Effector memory CD4-positive, alpha-beta T cell (primary cell): ENCODE results near the gene UBAP1L.
"Not testable (repeated sequence)": the region's sequence is repeated elsewhere in the genome, so short reads cannot be mapped to it uniquely, and the experiment has no call there.

Source experiments
- DNase-seq, 3 donors: peaks; one replicate each; pipeline ENCODE4 v3.0.0-alpha.2; 2020
- H3K27ac ChIP-seq: 2 replicates; pipeline ENCODE4 v1.7.0; 2013; ENCODE audit warnings: mild to moderate bottlenecking, low read length, moderate library complexity; ENCODE audit not compliant: insufficient read depth, poor library complexity, severe bottlenecking
- H3K27me3 ChIP-seq: replicated peaks from 2 replicates; pipeline ENCODE4 v1.7.0; 2013; ENCODE audit warnings: mild to moderate bottlenecking, low read length; ENCODE audit not compliant: insufficient read depth, control insufficient read depth, poor library complexity, severe bottlenecking
- H3K36me3 ChIP-seq: 2 replicates; pipeline ENCODE4 v1.7.0; 2013; ENCODE audit warnings: mild to moderate bottlenecking, low read length, moderate library complexity; ENCODE audit not compliant: control insufficient read depth, insufficient read depth
- H3K4me1 ChIP-seq: 2 replicates; pipeline ENCODE4 v1.7.0; 2013; ENCODE audit warnings: low read length, mild to moderate bottlenecking; ENCODE audit not compliant: control insufficient read depth, insufficient read depth, poor library complexity, severe bottlenecking
- H3K4me3 ChIP-seq: 2 replicates; pipeline ENCODE4 v1.7.0; 2013; ENCODE audit warnings: low read length, low read depth, mild to moderate bottlenecking; ENCODE audit not compliant: insufficient read depth, poor library complexity, severe bottlenecking
- H3K9me3 ChIP-seq: 2 replicates; pipeline ENCODE4 v1.7.0; 2013; ENCODE audit warnings: mild to moderate bottlenecking, low read length, moderate library complexity; ENCODE audit not compliant: control insufficient read depth

The UBAP1L gene

DNA sequence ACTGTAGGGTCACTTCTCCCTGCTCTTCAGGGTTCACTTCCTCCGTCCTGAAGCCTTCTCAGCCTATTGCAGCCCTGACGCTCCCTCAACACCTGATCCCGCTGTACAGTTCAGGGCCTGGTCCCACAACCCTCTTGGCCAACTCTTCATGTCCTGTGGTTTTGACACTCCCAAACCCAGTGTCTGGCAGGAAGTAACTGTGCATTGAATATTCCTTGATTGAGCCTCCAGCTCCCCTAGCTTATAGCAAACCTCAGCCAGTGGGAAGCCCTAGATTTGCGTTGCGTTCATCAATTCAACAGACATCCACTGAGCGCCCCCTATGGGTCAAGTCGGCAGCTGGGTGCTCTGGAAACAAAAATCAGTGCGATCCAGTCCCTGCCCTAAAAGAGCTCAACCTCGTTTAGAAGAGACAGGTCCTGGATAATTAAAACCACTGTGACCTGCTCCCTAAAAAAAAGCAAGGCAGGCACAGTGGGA is 13.5 kb downstream of the UBAP1L start:
- no peak for DNase-seq
- H3K27ac ChIP-seq = no peak overlapping the region
- no peaks in the 10 kb centered on the region for H3K9me3 ChIP-seq
- no peak overlapping the region for H3K4me3 ChIP-seq
- H3K36me3 ChIP-seq = peaks cover 22% of the 10 kb centered on the region
- no peaks in the 10 kb centered on the region for H3K4me1 ChIP-seq
- H3K27me3 ChIP-seq = no peaks in the 10 kb centered on the region

DNA sequence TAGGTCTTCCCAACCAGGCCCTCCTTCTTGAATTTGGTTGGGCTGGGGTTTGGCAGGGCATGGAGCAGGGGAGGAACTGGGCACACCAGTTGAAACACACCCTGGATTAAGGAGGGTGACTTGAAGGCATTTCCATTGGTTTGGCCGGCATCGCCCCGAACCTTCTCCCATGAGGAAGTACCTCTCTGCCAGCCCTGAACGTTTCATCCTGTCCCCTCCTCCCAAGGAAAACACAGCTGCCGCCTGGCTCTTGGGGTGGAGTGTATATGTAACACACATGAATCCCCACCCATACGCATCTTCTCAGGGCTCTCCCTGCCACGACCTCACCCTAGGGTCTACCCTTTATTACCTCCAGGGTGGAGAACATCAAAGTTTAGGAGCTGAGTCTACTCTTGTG is 14.6 kb downstream of the UBAP1L start:
- Histone ChIP-seq H3K27ac (no peak overlapping the region), H3K36me3 (peaks cover 22% of the 10 kb centered on the region), H3K27me3 (no peaks in the 10 kb centered on the region), H3K4me1 (no peaks in the 10 kb centered on the region), H3K9me3 (no peaks in the 10 kb centered on the region), H3K4me3 (no peak overlapping the region)
- DNase-seq = no peak

DNA sequence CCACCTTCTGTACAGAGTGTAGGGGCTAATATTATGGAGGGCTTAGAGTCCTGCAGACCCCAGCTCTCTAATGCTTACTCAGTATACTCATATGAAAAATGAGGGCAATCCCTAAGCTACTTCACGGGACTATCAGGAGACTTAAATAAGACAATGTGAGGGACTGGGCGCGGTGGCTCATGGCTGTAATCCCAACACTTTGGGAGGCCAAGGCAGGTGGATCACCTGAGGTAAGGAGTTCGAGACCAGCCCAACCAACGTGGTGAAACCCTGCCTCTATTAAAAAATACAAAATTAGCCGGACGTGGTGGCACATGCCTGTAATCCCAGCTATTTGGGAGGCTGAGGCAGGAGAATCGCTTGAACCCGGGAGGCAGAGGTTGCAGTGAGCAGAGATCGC is 15.2 kb downstream of the UBAP1L start:
- not testable (repeated sequence) for DNase-seq, H3K27me3 ChIP-seq, H3K4me3 ChIP-seq, H3K4me1 ChIP-seq, H3K27ac ChIP-seq, H3K9me3 ChIP-seq
- H3K36me3 ChIP-seq = peaks cover 19% of the 10 kb centered on the region

DNA sequence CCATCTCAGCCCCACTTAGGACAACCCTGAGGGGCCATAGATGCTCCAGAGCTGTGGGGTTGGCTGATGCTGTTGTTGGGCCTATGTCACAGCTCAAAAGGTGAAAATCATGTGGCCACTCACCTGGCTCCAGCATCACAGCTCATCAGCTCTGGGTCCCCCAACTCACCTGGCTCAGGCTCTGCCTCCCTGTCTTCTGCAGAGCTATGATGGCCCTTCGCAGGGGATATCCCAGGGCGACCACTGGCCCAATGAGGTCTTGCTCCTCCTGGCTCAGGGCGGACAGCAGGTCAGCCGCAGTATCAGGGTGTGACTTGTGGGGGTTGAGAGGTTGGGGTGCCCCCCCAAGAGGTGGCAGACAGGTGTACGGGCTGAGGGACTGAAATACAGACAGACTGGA is 15.7 kb downstream of the UBAP1L start:
- no peak overlapping the region for H3K4me3 ChIP-seq
- H3K9me3 ChIP-seq = no peaks in the 10 kb centered on the region
- H3K27ac ChIP-seq = no peak overlapping the region
- no peaks in the 10 kb centered on the region for H3K4me1 ChIP-seq
- H3K27me3 ChIP-seq = no peaks in the 10 kb centered on the region
- DNase-seq = no peak
- peaks cover 19% of the 10 kb centered on the region for H3K36me3 ChIP-seq

DNA sequence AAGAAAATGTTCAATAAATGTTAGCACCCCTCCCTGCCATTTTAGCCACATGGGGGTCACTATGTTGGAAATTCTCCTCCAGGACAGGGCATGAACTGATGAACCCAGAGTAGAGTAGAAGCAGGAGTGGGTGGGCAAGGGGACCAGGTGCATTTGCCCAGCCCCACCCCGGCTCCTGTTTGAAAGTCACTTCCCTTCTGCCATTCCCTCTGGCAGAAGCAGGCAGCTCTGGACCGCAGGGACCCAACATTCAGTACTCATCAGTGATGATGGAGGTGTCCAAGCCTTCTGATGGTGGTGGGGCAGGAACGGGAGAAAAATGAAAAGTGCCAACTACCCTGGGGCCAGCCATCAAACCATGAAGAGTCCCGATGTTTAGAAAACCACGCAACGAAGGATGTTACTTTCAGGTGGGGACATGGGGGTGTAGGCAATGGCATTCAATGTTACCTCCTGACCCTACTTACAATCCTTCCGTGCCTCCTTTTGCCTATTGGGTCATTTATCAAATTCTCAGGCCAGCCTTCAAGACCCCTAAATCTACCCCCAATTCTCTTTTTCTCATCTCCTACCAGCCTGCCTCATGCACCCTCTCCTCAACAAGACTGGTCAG is 17.2 kb downstream of the UBAP1L start:
- H3K36me3 ChIP-seq = peaks cover 19% of the 10 kb centered on the region
- H3K27ac ChIP-seq = no peak overlapping the region
- no peak for DNase-seq
- no peaks in the 10 kb centered on the region for H3K9me3 ChIP-seq
- H3K4me1 ChIP-seq = no peaks in the 10 kb centered on the region
- no peak overlapping the region for H3K4me3 ChIP-seq
- no peaks in the 10 kb centered on the region for H3K27me3 ChIP-seq

DNA sequence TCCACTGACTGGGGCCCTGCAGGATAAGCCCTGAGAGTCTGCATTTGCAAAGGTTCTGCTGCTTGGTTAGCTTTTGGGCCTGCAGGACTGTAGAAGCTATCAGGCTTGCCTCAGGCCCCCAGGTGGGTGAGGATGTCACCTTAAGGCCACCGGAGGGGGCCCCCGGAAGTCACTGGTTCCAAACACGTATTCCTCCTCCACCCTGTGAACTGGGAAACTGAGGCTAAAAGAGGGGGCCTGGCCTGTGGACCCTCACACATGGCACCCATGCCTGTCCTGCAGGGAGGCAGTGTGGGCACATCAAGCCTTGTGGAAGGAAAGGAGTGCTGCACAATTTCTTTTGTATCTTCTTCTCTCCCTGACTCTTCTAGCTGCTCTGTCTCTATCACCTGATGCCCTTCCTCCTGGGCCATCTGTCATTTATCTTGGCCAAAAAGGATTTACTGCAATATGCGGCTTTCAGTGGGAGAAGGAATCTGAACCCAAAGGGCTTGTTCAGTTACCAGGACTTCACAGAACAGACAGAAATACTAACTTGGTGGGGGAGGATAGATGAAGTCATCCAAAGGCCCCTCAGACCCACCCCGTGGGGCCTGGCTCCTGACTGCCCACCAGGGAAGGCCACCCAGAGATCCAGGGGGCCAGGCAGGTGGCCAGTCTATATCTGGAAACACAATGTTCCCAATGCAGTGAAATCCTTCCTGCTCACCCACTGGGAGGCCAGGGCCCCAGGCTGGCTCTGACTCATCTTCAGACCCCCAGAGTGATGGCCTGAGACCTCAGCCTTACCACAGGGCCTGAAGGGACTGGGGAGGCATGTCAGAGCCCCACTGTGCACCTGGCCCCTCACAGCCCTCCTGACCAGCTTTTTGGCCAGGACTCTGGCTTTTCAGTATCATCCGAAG is 18.3 kb downstream of the UBAP1L start:
- Histone ChIP-seq H3K4me1 (no peaks in the 10 kb centered on the region), H3K36me3 (peaks cover 19% of the 10 kb centered on the region), H3K4me3 (no peak overlapping the region), H3K27me3 (no peaks in the 10 kb centered on the region), H3K9me3 (no peaks in the 10 kb centered on the region), H3K27ac (no peak overlapping the region)
- no peak for DNase-seq

DNA sequence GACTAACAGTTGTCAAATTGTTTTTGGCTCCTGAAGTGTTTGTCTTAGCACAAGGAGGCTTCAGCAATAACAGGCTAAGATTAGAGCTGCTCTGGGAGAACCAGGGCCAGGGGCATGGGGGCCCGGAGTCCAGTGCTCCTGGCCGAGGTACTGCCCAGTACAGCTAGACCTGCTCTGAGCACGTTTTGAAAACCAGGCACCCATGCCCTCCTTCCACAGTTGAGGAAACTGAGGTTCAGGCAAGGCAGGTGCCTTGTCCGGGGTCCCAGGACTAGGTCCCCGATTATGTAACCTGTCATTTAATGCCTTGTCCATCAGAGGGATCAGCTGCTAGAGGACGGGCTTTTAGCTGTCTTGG is 19.3 kb downstream of the UBAP1L start:
- H3K27ac ChIP-seq = no peak overlapping the region
- H3K9me3 ChIP-seq = no peaks in the 10 kb centered on the region
- peaks cover 19% of the 10 kb centered on the region for H3K36me3 ChIP-seq
- no peaks in the 10 kb centered on the region for H3K27me3 ChIP-seq
- no peak overlapping the region for H3K4me3 ChIP-seq
- no peak for DNase-seq
- H3K4me1 ChIP-seq = no peaks in the 10 kb centered on the region

DNA sequence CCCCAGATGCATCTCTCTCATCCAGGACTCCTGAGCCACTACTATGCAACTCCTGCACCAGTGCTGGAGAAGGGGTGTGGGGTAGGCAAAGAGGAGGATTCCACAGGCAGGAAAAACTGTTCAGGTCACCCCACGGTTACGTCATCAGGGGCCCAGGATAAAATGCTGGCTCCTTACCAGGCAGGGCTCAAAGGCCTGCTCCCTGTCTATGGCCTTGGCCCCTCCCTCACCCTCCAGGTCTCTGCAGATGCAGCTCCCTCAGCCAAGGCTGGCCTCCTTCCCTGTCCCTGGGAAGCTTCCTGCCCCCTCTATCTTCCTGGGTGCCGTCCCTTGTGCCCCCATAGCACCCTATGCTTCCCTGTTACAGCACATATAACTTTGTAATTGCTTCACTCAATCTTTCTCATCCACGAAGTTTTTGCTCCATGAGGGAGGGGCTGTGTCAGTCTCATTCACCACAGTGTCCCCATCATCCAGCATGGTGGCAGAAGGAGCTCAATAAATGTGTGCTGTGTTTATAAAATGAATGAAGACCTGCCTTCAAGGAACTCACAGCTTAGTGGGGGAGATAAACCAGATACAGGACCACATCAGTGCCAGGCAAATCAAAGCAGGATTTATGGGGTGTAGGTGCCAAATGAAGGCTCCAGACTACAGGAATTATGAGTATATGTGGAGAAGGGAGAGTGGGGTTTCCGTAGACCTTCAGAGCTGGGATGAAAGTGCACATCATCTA is 19.8 kb downstream of the UBAP1L start:
- H3K4me1 ChIP-seq = no peaks in the 10 kb centered on the region
- H3K9me3 ChIP-seq = no peaks in the 10 kb centered on the region
- no peak for DNase-seq
- H3K36me3 ChIP-seq = peaks cover 19% of the 10 kb centered on the region
- H3K4me3 ChIP-seq = no peak overlapping the region
- no peaks in the 10 kb centered on the region for H3K27me3 ChIP-seq
- no peak overlapping the region for H3K27ac ChIP-seq

DNA sequence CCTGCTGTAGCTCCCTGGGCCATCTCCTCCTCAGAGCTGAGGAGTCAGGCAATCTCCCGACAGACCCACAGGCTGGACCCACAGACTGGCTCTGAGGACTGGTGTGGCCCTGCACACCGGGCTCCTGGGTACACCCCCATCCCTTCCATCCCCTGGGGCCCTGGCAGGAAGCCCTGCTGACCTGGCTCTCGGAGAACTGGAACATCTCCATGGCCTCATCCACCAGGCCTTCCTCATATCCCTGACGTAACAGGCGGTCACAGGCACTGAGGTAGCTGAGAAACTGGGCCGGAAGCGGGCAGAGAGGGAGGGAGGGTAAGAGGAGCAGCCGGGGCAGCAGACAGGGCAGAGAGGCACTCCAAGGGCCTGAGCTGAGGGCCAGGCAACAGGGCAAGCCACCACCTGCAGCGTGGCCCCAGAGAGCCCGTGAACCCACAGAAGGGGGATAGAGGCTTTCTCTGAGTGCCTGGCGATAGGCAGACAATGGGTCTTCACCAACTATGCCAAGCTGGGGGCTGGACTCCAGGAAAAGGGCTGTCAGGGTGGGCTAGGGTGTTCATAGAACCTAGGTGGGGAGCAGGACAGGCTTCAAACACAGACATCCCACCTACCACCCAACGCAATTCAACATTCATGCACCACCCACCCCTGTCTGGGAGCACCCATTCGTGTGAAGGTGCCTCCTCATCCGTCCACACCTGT is 20.6 kb downstream of the UBAP1L start:
- no peaks in the 10 kb centered on the region for H3K9me3 ChIP-seq
- no peaks in the 10 kb centered on the region for H3K4me1 ChIP-seq
- peaks cover 17% of the 10 kb centered on the region for H3K36me3 ChIP-seq
- no peak overlapping the region for H3K4me3 ChIP-seq
- no peak overlapping the region for H3K27ac ChIP-seq
- H3K27me3 ChIP-seq = no peaks in the 10 kb centered on the region
- DNase-seq = no peak
